Measurements from ENCODE around the gene MICU1.

DNA sequence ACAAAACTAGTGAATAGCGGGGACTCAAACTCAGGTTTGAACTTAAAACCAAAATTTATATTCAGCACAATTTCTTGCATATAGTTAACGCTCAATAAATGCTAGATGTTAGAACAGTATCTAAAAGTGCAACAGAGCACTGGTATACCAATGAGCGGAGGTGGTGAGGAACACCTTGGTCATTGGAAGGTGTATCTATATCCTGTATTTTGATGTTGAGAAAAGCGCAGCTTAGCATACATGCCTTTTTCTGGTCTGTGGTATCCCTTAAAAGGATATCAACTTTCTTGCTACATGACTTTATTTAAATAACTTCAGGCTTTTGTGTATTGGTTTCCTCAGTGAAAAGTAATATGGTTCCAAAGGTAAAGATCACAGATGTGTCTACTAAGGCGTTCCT lies 237.8 kb downstream of the MICU1 start:
- no peak for TF ChIP-seq POLR2A (IDR thresholded peaks at IDR 0.05; ENCODE audit: low read depth, low read length)
- no peak for TF ChIP-seq POLR2AphosphoS5 (IDR thresholded peaks at IDR 0.05; ENCODE audit: low read depth, low read length)
- no peak for TF ChIP-seq TAF1 (IDR thresholded peaks at IDR 0.05; ENCODE audit: borderline replicate concordance, low read depth, low read length)
